Stromal cell of bone marrow (primary cell): ENCODE results near the gene MICOS13.
A peak's percentile ranks its signal among the peaks of the same experiment; 100 is the strongest.
"Not testable (repeated sequence)": the region's sequence is repeated elsewhere in the genome, so short reads cannot be mapped to it uniquely, and the experiment has no call there.

Experiments used
- DNase-seq: peaks from one replicate; pipeline ENCODE4 v3.0.0-alpha.2; 2012; ENCODE audit warnings: low read depth

MICOS13 gene

DNA sequence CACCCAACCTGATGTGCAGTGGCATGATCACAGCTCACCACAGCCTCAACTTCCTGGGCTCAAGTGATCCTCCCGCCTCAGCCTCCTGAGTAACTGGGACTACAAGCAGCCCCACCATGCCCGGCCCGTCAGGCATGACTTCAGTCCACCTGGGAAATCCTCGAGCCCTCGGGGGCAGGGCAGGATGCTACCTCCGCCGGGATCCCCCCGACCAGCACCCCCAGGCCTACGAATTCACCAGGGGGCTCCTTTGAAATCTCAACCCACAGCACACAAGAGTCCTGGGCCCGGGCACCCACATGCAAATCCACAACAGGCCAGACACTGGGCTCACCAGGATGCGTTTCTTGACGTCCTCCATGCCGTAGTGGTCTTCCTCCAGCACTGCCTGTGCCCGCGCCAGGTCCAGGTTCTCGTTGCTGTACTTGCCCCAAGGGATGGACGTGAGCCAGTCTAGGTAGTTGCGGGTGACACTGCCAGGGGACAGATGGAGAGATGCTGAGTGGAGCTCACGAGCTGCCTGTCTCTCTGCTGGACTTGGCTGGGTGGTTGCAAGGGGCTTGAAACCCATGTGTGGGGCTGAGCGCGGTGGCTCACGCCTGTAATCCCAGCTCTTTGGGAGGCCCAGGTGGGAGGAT lies 20.3 kb upstream of the MICOS13 start:
- no peak for DNase-seq

DNA sequence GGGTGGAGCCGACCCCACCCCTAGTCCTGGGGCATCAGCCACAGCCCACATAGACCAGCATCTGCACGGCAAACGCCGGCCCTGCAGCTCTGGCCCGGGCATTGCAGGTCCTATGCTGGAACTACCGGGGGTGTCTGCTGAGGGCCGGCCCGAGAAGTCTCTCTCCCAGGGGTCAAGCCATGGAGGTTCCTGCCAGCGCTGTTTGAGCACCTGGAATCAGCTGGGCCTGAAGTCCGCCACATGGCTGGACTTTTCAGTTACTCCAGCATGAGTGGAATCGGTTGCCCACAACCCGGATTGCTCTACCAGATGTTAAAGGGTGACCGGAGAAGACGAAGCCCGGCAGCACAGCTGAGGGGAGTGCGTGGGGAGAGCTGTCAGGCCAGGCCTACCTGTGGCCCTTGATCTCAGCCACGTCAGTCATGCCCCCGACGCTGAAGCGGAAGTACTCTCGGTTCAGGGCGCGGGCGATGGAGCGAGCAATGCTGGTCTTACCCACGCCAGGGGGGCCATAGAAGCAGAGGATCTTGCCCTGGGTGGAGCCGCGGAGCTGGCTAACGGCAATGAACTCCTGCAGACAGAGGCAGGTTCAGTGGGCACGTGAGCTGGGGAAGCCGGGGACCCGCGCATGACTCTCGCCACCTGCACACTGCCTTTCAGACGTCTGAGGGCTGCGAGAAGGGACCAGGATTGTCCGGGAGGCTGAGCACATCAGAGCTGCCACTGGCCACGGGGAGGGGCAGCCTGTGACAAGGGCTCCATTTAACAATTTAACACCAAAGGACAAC lies 18.5 kb upstream of the MICOS13 start:
- no peak for DNase-seq

DNA sequence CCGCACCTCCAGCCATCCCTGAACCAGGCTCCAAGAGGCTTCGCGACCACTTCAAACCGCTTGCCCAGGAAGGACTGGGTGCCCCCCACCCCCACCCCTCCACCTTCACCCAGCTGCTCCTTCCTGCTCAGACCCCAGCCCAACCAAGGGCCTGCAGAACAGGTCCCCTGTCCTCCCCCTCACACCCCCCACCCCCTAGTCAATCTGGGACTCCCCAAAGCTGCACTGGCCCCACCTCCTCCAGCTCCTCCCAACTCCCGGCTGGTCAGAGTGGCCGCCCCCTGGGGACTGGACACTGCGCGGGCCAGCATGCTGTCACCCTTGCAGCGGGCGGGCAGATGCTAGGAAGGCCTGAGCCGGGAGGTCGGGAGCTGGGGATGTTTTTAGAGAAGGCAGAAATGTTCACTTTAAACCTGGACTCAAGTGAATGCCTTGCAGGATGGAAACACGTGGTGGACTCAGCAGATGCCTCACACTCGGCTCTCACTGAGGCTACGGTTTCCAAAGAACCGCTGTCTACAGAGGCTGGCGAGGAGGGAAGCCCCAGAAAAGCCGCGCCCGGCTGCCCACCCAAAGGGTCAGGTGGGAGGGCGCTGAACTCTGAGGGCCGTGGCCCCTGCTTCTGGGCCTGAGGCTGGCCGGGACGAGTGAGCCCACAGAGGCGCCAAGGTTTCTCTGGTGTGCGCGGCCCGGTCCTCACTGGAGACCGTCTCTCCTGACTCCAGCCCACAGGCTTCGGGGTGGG lies 17.7 kb upstream of the MICOS13 start:
- no peak for DNase-seq

GRCh38 chr19:5697022-5697889 lies 16.9 kb upstream of the MICOS13 start:
- DNase-seq = no peak

DNA sequence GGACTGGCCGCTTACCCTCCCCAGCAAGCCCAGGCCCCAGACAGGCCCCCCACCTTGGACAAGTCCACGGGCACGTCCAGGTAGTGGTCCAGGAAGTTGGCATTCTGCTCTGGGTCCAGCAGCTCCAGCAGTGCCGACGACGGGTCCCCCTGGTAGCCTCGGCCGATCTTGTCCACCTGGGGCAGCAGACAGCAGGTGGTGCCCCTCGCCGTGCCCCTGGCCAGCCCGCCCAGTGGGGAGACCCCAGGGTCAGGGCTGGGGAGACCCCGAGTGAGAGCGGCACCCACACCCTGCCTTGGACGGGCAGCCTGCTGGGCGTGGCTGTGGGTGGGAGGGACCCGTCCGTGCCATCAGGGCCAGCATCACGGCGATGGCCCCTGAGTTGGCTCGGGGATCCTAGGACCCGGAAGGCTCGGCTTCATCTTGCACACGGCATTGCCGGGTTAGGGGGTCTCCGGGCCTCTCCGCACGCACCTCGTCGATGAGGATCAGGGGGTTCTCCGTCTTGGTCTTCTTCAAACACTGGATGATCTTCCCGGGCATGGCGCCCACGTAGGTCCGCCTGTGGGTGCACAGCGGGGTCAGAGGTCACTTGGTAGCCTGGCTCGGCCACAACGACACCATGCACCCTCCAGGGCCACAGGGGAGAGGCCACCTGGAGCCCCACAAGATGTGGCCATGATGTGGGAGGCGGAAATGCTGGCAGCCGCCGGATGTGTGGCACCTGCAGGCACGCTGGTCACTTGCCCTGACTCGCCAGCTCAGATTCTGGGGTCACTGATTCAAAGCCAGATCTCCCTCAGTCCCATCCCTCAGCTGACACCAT lies 16.1 kb upstream of the MICOS13 start:
- no peak for DNase-seq

DNA sequence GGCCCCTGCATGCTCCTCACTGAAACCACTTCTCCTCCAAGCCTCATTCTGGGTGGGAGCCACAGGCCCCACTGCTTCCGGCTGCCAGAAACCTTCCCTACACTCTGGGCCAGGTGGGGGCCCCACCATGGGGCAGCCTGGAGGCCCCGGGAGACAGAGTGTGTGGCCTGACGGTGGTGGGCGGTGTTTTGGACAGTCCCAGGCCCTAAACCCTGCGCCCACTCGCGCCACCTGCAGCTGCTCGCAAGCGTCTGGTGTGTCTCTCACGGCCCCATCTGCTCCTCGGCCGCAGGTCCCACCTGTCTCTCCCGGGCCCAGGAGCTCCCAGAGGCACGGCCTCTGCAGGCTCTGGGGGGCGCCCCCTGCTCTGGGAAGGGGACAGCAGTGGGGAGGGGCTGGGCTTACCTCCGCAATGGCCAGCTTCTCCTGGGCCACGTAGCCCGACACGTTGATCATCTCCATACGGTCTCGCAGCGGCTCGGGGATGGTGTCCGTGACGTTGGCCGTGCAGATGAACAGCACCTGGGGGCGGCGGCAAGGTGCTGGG lies 15.4 kb upstream of the MICOS13 start:
- no peak for DNase-seq

- no peak for DNase-seq
These were observed 14.8 kb upstream of the MICOS13 start for GRCh38 chr19:5694956-5695648.

- DNase-seq = no peak
These were observed 14.0 kb upstream of the MICOS13 start for GRCh38 chr19:5694167-5694955.

DNA sequence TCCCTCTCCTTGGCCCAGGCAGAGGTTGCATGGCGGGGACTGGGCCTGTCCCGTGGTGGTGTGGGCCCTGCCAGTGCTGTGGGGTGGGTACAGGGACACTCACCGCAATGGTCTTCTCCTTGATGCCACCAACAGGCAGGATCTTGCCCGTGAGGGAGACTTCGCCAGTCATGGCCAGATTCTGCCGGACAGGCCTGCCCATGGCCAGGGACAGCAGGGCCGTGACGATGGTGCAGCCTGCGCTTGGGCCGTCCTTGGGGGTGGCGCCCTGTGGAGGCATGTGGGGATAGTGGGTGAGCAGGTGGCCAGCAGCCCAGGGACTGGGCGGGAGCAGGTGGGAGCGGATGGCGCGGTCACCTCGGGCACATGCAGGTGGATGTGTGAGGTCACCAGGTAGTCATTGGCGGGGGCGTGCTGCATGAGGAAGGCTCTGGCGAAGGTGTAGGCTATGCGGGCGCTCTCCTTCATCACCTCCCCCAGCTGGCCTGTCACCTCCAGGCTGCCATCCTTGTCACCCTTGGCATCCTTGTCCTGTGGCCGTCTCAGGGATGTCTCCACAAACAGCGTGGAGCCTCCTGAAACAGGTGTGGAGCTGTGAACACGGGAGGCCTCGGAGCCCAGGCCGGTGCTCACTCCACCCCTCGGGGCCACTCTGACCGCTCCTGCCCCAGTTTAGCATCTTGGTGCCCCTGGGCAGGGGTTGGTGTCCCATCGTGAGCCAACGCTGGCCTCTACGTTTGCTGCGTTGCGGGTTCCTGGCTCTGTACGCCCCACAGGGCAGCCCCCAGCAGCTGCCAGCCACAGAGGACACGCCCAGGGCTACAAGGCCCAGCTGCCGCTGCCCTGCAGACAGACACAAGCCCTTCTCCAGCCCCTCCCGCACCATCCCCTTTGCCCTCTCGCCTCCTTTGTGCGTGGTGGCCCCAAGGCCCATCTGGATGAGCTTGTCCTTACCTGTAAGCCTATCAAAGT lies 13.2 kb upstream of the MICOS13 start:
- no peak for DNase-seq

DNA sequence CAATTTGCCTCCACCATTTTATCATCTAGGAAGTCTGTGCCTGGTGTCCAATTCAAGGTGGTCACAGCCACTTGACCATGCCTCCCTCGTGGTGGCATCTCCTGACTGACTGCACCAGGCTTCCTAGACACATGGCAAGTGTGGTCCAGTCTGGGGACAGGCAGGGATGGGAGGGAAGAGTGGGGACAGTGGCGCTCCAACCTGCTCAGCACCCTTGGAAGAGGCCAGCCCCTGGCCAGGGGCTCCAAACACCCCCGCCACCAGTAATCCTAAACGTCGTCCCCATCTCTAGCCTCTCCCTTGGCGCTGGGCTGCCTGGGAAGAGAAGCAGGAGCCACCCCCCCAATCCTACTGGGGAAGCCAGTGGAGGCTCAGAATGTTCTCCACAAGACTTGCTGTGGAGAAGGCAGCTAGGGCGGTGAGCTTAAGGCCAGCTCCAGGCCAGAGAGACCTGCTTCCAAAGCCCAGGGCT lies 12.4 kb upstream of the MICOS13 start:
- no peak for DNase-seq

GRCh38 chr19:5691822-5692722 lies 11.8 kb upstream of the MICOS13 start:
- no peak for DNase-seq

GRCh38 chr19:5690955-5691821 lies 10.9 kb upstream of the MICOS13 start:
- no peak for DNase-seq

- DNase-seq = peak; percentile 90
These were observed 10.0 kb upstream of the MICOS13 start, which contains the start of gene RPL36 for GRCh38 chr19:5690125-5690954. TSS of gene RPL36 (plus strand) at chr19:5690295. CDS start at chr19:5690508, 213 bp downstream.

DNA sequence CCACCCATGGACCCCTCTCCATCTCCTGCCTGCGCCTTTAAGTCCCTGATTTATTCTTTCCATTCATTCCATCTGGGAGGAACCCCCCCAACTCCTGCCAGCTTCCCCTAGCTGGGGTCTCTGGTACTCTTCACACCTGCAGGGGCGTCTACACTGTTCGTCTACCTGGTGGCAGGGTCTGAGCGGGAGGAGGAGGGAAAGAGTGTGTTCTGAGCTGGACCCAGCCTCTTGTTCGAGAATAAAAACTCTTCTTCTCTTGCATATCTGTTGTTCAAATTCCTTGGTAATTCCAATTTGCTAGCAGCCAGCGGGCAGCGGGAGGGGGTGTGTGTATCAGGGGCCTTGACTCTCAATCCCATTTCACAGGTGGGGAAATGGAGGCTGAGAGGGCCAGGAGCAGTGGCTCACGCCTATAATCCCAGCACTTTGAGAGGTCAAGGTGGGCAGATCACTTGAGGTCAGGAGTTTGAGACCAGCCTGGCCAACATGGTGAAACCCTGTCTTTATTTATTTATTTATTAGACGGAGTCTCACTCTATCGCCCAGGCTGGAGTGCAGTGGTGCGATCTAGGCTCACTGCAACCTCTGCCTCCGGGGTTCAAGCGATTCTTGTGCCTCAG lies 8.1 kb upstream of the MICOS13 start:
- DNase-seq = not testable (repeated sequence)
